ENCODE data around the gene TRMO. TPM values are rescaled to one million over a fixed set of nuclear protein-coding genes. Genes with fewer than 3 reads are reported as not detected.

The TRMO gene
- total and polyA plus RNA-seq, 2 of the 13 experiments (the other 11 are each of a cell fraction or from before 2014, with no cell fraction given), result 8.7 to 18.6 TPM

DNA sequence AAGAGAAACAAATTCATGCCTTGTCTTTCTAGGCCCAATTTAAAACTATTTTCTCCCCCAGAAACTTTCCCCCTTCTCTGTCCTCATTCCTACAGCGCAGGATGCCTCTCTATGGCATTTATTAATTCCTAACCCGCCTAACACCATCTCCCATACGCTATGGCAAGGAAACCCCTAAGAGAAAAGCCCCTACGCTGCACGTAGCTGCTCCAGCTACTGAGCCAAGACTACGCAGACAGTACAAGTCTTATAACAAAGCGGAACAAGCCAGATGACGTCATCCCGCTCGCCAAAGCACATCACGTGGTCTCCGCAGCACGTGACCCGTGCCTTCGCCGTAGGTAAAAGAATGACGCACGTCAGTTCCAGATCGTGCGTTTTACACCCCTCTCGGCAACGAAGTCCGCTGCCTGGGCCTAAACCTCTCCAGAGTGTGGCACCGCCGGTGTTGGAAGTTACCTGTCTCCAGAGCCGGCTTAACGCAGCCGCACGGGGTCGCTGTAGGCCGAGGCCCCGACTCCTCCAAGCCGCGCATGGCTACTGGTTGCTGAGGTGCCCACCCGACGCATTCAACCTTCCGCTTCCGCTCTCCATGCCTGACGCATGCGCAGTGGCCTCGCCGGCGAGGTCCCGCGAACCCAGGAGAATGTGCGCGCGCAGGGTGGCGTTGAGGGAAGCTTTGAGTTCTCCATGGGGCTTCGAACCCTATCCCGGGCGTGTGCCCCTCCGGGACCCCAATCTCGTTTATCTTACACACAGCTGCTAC lies at the start of gene TRMO (continued):
- TF ChIP-seq, protein P1, sequence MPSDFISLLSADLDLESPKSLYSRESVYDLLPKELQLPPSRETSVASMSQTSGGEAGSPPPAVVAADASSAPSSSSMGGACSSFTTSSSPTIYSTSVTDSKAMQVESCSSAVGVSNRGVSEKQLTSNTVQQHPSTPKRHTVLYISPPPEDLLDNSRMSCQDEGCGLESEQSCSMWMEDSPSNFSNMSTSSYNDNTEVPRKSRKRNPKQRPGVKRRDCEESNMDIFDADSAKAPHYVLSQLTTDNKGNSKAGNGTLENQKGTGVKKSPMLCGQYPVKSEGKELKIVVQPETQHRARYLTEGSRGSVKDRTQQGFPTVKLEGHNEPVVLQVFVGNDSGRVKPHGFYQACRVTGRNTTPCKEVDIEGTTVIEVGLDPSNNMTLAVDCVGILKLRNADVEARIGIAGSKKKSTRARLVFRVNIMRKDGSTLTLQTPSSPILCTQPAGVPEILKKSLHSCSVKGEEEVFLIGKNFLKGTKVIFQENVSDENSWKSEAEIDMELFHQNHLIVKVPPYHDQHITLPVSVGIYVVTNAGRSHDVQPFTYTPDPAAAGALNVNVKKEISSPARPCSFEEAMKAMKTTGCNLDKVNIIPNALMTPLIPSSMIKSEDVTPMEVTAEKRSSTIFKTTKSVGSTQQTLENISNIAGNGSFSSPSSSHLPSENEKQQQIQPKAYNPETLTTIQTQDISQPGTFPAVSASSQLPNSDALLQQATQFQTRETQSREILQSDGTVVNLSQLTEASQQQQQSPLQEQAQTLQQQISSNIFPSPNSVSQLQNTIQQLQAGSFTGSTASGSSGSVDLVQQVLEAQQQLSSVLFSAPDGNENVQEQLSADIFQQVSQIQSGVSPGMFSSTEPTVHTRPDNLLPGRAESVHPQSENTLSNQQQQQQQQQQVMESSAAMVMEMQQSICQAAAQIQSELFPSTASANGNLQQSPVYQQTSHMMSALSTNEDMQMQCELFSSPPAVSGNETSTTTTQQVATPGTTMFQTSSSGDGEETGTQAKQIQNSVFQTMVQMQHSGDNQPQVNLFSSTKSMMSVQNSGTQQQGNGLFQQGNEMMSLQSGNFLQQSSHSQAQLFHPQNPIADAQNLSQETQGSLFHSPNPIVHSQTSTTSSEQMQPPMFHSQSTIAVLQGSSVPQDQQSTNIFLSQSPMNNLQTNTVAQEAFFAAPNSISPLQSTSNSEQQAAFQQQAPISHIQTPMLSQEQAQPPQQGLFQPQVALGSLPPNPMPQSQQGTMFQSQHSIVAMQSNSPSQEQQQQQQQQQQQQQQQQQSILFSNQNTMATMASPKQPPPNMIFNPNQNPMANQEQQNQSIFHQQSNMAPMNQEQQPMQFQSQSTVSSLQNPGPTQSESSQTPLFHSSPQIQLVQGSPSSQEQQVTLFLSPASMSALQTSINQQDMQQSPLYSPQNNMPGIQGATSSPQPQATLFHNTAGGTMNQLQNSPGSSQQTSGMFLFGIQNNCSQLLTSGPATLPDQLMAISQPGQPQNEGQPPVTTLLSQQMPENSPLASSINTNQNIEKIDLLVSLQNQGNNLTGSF (CRISPR knock-in tag; IDR thresholded peaks at IDR 0.05), result peak; percentile 92
- TF ChIP-seq GABPB1 (CRISPR knock-in tag; IDR thresholded peaks at IDR 0.05) (peak; percentile 96), HHEX (CRISPR knock-in tag; IDR thresholded peaks at IDR 0.05) (peak; percentile 45; the same call in 1 of the 2 replicates), XRCC5 (optimal IDR thresholded peaks at IDR 0.05; ENCODE audit: low read length) (peak; percentile 67), CENPX (CRISPR knock-in tag; IDR thresholded peaks at IDR 0.05) (no peak), SRF (IDR thresholded peaks at IDR 0.05; ENCODE audit: low read depth, low read length) (no peak), ZKSCAN8 (CRISPR knock-in tag; IDR thresholded peaks at IDR 0.05; ENCODE audit: borderline replicate concordance) (peak; percentile 80; the same call in 1 of the 2 replicates), MAZ (IDR thresholded peaks at IDR 0.05; ENCODE audit: borderline replicate concordance, low read depth, low read length) (no peak), MAZ (CRISPR knock-in tag; IDR thresholded peaks at IDR 0.05; ENCODE audit: low read depth) (peak; percentile 68; the same call in 1 of the 2 replicates), ZSCAN20 (CRISPR knock-in tag; IDR thresholded peaks at IDR 0.05; ENCODE audit: borderline replicate concordance) (0 out of 2 replicates have a peak, but pooled peaks have one; percentile 62), ZNF343 (CRISPR knock-in tag; IDR thresholded peaks at IDR 0.05) (peak; percentile 91; the same call in 1 of the 2 replicates), ZNF124 (CRISPR knock-in tag; IDR thresholded peaks at IDR 0.05) (peak; percentile 85; the same call in 1 of the 2 replicates), ZBTB20 (CRISPR knock-in tag; IDR thresholded peaks at IDR 0.05; ENCODE audit: borderline replicate concordance, low read depth) (peak; percentile 64; the same call in 1 of the 2 replicates)
- TF ChIP-seq, protein P2, sequence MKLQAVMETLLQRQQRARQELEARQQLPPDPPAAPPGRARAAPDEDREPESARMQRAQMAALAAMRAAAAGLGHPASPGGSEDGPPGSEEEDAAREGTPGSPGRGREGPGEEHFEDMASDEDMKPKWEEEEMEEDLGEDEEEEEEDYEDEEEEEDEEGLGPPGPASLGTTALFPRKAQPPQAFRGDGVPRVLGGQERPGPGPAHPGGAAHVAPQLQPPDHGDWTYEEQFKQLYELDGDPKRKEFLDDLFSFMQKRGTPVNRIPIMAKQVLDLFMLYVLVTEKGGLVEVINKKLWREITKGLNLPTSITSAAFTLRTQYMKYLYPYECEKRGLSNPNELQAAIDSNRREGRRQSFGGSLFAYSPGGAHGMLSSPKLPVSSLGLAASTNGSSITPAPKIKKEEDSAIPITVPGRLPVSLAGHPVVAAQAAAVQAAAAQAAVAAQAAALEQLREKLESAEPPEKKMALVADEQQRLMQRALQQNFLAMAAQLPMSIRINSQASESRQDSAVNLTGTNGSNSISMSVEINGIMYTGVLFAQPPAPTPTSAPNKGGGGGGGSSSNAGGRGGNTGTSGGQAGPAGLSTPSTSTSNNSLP (IDR thresholded peaks at IDR 0.05; ENCODE audit: low read depth, low read length), result no peak
